Naive thymus-derived CD8-positive, alpha-beta T cell (primary cell): ENCODE results near the gene ACBD3. TPM values are rescaled to one million over a fixed set of nuclear protein-coding genes. Genes with fewer than 3 reads are reported as not detected.

ENCODE experiments used
- ATAC-seq, 2 donors: fragments of 150-1000 bp; cut with Tn5 transposase in 1 of 2; sonication (Bioruptor Pico), chemical (Tn5 transposase) in 1 of 2; 1 replicate in 1 of 2; 2 replicates in 1 of 2; pipeline ENCODE4 v1.10.0; 2021; ENCODE audit warnings: mild to moderate bottlenecking in 2 of 2, moderate library complexity in 2 of 2
- POLR2A ChIA-PET: fragments of 350-600 bp; sonication (Branson Sonifier 250); formaldehyde crosslinking; loops from one replicate; lab custom pipeline; 2021; ENCODE audit warnings: antibody characterized with exemption; lab: Charles Lee
- DNase-seq, 10 donors: peaks; one replicate each; pipeline versions ENCODE4 v3.0.0 to v3.0.0-alpha.2; 2020 to 2022
- H3K27ac Mint-ChIP-seq, 10 donors: one replicate each; pipeline ENCODE4 v1.8.0; 2020 to 2022; ENCODE audit warnings: mild to moderate bottlenecking in 10 of 10, mixed read lengths in 10 of 10, moderate library complexity in 4 of 10, inconsistent platforms in 1 of 10
- H3K27me3 Mint-ChIP-seq, 5 donors: one replicate each; pipeline ENCODE4 v1.8.0; 2021 to 2022; ENCODE audit warnings: mixed read lengths in 5 of 5
- H3K36me3 Mint-ChIP-seq, 3 donors: one replicate each; pipeline ENCODE4 v1.8.0; 2020 to 2022; ENCODE audit warnings: mixed read lengths in 3 of 3, mild to moderate bottlenecking in 2 of 3, inconsistent platforms in 1 of 3
- H3K4me1 Mint-ChIP-seq, 4 donors: one replicate each; pipeline ENCODE4 v1.8.0; 2021 to 2022; ENCODE audit warnings: mixed read lengths in 4 of 4
- H3K4me3 Mint-ChIP-seq, 10 donors: one replicate each; pipeline ENCODE4 v1.8.0; 2020 to 2022; ENCODE audit warnings: mild to moderate bottlenecking in 10 of 10, mixed read lengths in 10 of 10, moderate library complexity in 6 of 10, inconsistent platforms in 1 of 10
- H3K9me3 Mint-ChIP-seq, 9 donors: one replicate each; pipeline ENCODE4 v1.8.0; 2020 to 2022; ENCODE audit warnings: mixed read lengths in 9 of 9, mild to moderate bottlenecking in 3 of 9, inconsistent platforms in 1 of 9, moderate library complexity in 1 of 9
- polyA plus RNA-seq, 3 donors: library from polyadenylated mRNA; unstranded; fragments of 300-500 nt; fragmentation: Illumina TruSeq; gene quantifications; one replicate each; pipeline ENCODE4 v1.2.3, GENCODE V29; 2021
- total RNA-seq, 8 experiments: library from RNA in 2 of 8; stranded (reverse) in 2 of 8; gene quantifications; one replicate each; pipeline ENCODE4 v1.2.3 and lab custom pipeline; 2021 to 2026

ACBD3 gene
- total and polyA plus RNA-seq, 5 experiments from 2014 or later = 11.2 to 33.2 (median 16.1) TPM

DNA sequence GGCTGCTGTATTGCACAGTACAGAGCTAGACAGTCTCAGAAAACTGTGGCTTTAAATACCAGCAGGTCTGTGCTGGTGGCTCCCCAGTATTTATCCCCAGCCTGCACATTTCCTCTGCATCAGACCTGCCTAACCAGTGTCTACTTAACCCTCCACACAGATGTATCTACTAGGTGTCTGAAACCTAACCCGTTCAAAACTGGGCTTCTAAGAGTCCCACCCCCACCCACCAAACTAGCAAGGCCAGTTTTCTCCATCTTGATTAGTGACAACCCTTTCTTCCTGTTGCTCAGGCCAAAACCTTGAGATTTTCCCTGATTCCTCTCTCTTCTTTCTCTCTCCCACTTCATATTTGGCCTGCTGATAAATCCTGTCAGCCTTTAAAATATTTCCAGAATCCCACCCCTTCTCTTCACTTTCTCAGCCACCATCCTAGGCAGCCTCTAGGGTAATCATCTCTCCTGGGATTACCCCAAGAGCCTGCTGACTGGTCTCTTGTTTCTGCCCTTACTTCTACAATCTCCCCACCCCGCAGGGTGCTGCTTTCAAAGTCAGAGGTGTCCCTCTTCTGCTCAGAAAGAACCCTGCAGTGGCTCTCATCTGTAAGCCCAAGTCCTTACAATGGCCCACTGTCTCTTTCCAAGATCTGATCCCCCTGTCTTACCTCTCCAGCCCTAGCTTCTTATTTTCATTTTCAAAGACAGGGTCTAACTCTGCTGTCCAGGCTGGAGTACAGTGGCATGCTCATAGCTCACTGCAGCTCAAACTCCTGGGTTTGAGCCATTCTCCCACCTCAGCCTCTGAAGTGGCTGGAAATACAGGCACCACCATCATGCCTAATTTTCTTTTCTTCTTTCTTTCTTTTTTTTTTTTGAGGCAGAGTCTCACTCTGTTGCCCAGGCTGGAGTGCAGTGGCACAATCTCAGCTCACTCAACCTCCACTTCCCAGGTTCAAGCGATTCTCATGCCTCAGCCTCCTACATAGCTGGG lies 78.8 kb downstream of the ACBD3 start:
- ATAC-seq (no peak), DNase-seq (no peak)
- peaks cover 15 to 34% (median 24%) of the 10 kb centered on the region in 4 donors for H3K4me1 Mint-ChIP-seq
- POLR2A ChIA-PET = interaction anchor here (1.1 to 4.9 kb wide), 5 partner anchors 10 to 108 kb away, joined by 3 to 55 read pairs (median 21); partner anchors contain the start of genes H3-3A and SDE2
- H3K27ac Mint-ChIP-seq = peak overlapping the region; percentile 3 to 81 (median 64)
- no peaks in the 10 kb centered on the region for H3K9me3 Mint-ChIP-seq
- H3K27me3 Mint-ChIP-seq = no peaks in the 10 kb centered on the region
- peak overlapping the region in 4 of 10 donors; percentile 2 to 27 (median 17) for H3K4me3 Mint-ChIP-seq
- no peaks in the 10 kb centered on the region for H3K36me3 Mint-ChIP-seq

DNA sequence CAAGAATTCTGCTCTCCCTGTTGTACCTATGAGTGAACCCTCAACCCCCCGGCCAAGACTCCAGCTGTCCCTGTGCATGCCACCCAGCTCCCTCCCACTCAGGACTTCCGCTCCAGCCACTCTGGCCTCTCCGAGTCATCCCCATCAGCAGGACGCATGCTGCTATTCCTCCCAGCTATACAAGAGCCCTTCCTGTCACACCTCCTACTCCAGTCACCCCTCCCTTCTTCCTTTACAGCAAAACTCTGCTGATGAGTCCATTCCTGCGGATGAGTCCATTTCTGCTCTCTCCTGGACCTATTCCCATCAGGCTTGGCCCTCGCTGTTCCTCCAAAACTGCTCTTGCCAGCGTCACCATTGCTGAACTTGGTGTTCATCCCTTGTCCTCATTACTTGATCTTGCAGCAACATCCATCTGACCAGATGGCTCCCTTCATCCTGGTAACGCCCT lies 81.8 kb downstream of the ACBD3 start:
- Mint-ChIP-seq H3K9me3 (no peaks in the 10 kb centered on the region), H3K27ac (no peak overlapping the region), H3K27me3 (peaks cover 0 to 4% (median 0%) of the 10 kb centered on the region in 5 donors), H3K4me1 (peaks cover 14 to 29% (median 23%) of the 10 kb centered on the region in 4 donors), H3K4me3 (no peak overlapping the region), H3K36me3 (no peaks in the 10 kb centered on the region)
- no peak for DNase-seq
- no peak for ATAC-seq
- POLR2A ChIA-PET = interaction anchor here (1.3 kb wide), 1 partner anchor 13 kb away, joined by 4 read pairs; no protein-coding TSS in a partner anchor

DNA sequence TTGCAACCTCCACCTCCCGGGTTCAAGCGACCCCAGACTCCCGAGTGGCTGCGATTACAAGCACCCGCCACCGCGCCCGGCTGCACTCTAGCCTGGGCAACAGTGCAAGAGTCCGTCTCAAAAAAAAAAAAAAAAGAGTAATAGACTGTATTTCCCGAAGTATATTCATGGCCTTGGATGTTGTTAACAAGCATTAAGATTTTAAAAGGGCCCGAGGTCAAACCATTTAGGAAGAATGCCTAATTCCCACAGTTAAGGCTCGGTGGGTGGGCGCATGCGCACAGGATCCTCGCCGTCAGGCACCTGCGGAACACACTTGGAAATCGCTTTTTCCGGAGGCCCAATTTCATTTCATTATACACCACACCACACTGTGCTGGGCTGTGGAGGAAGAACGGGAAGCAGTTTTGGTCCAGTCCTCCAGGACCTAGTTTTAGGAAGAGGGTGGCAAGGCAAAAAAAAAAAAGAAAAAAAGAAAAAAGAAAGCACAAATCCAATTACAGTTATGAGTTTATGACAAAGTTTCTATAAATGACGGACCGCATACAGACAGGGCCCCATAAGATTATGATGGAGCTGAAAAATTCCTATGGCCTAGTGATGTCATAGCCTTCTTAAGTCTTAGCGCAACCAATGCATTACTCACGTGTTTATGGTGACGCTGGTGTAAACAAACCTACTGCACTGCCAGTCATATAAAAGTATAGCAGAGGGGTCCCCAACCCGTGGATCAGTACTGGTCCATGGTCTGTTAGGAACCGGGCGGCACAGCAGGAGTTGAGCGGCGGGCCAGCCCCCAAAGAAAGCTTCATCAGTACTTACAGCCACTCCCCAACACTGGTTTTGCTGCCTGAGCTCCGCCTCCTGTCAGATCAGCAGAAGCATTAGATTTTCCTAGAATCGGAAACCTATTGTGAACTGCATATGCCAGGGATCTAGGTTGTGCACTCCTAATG lies 85.8 kb downstream of the ACBD3 start:
- DNase-seq (peak in 8 of 10 donors; percentile 13 to 71 (median 42)), ATAC-seq (peak; percentile 74 to 77)
- Mint-ChIP-seq H3K27ac (peak overlapping the region in 8 of 10 donors; percentile 64 to 89 (median 84)), H3K4me3 (peak overlapping the region; percentile 86 to 93 (median 90)), H3K36me3 (no peaks in the 10 kb centered on the region), H3K9me3 (no peaks in the 10 kb centered on the region), H3K4me1 (peaks cover 4 to 15% (median 14%) of the 10 kb centered on the region in 4 donors), H3K27me3 (peaks cover 0 to 9% (median 0%) of the 10 kb centered on the region in 5 donors)
- POLR2A ChIA-PET = interaction anchor here (0.7 to 1.7 kb wide), 6 partner anchors 7 to 591 kb away, joined by 3 to 9 read pairs (median 4); partner anchors contain the start of gene H3-3A

DNA sequence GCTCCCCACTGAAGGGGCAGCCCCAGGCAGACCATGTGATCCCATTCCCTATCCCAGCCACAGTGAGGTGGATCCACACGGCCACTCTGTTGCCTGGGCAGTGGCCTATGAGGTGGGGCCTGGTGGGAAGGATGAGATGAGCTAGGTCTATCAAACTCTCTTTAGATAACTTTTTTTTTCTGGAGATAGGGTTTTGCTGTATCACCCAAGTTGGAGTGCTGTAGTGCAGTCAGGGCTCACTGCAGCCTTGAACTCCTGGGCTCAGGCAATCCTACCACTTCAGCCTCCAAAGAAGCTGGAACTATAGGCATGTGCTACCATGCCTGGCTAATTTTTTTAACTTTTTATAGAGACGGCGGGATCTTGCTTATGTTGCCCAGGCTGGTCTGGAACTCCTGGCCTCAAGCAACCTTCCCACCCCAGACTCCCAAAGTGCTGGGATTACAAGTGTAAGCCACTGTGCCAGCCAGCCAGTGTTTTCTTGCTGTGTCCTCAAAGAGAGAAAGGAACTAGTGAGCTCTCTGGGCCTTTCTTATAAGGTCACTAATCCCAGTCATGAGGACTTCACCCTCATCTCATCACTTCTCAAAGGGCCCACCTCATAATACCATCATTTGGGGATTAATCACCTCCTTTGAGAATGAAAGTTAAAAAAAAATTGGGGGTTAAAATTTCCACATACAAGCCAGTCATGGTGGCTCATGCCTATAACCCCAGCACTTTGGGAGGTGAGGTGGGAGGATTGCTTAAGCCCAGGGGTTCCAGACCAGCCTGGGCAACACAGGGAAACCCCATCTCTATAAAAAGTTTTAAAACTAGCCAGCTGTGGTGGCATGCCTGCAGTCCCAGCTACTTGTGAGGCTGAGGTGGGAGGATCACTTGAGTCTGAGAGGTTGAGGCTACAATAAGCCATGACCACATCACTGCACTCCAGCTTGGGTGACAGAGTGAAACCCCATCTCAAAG lies 87.4 kb downstream of the ACBD3 start:
- no peaks in the 10 kb centered on the region for H3K9me3 Mint-ChIP-seq
- no peak for ATAC-seq
- POLR2A ChIA-PET = interaction anchor here (0.8 to 1.0 kb wide), 2 partner anchors 11 to 36 kb away, joined by 3 read pairs; no protein-coding TSS in a partner anchor

DNA sequence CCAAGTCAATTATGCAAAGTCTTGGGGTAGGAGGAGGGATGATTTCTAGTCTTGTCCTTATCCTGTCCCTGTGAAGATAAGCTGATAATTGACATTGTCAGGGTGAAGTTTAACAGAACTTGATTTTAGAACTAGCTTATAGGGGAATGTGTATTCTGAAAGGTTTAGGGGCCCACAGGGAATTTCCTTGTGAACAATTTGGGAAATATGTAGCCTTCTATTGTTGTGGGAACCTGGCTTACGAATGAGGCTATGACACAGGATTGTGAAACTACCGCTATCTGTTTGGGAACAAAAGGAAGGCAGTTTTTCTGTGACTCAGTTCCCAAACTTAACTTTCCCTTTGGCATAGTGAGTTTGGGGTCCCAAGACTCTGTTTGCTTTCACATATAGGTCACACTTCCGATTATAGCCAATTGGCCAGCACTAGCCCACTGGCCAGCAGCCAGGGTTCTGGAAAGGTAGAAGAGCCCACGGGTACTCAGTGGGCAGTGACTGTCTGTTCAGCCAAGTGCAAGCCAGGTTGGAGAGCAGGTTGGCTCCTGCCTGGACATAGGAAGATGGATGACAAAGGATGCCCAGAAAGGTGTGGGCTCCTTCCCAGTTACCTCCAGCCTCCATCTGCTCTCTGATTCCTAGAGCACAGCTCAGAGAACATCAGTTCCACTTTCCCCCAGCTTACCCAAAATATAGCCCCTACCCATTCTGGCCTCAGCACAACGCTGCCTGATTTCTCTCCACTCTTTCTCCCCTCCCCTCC lies 88.5 kb downstream of the ACBD3 start:
- POLR2A ChIA-PET = interaction anchor here (1.4 kb wide), 1 partner anchor 11 kb away, joined by 7 read pairs; no protein-coding TSS in a partner anchor
- no peaks in the 10 kb centered on the region for H3K36me3 Mint-ChIP-seq
- H3K27me3 Mint-ChIP-seq = peaks cover 4 to 12% (median 9%) of the 10 kb centered on the region in 5 donors
- H3K4me1 Mint-ChIP-seq = peaks cover 4 to 15% (median 14%) of the 10 kb centered on the region in 4 donors
- DNase-seq (no peak), ATAC-seq (no peak)
- H3K4me3 Mint-ChIP-seq = no peak overlapping the region
- no peak overlapping the region for H3K27ac Mint-ChIP-seq
- no peaks in the 10 kb centered on the region for H3K9me3 Mint-ChIP-seq

More for the DNA sequence above, 87.4 kb downstream of the ACBD3 start:
- Mint-ChIP-seq H3K4me1 (peaks cover 4 to 15% (median 14%) of the 10 kb centered on the region in 4 donors), H3K36me3 (no peaks in the 10 kb centered on the region), H3K27me3 (peaks cover 4 to 12% (median 9%) of the 10 kb centered on the region in 5 donors), H3K27ac (no peak overlapping the region), H3K4me3 (peak overlapping the region in 9 of 10 donors; percentile 86 to 93 (median 90))
- no peak for DNase-seq

DNA sequence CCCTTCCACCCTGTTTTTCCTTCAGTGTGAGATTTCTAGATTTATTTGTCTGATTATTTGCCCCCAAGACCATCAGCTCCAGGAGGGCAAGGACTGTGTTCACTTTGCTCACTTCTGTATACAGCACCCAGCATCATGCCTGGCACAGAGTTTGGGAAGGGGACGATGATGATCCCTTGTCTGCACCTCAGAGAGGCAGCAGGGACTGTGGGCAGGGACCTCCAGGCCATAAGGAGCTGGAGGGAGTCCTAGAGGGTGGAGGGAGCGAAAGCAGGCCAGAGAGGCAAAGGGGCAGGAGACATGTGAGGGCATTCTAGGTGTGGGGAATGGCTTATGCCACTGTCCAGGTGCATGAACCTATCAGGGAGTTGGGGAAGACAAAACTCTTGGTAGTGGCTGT lies 91.3 kb downstream of the ACBD3 start:
- ATAC-seq = no peak
- Mint-ChIP-seq H3K27me3 (peaks cover 4 to 12% (median 9%) of the 10 kb centered on the region in 5 donors), H3K27ac (no peak overlapping the region), H3K4me3 (no peak overlapping the region), H3K9me3 (no peaks in the 10 kb centered on the region), H3K4me1 (peaks cover 2 to 7% (median 5%) of the 10 kb centered on the region in 4 donors), H3K36me3 (no peaks in the 10 kb centered on the region)
- POLR2A ChIA-PET = interaction anchor here (1.7 kb wide), 1 partner anchor 31 kb away, joined by 3 read pairs; no protein-coding TSS in a partner anchor
- no peak for DNase-seq

Other genes starting within 250 kb of the ACBD3 start
- not detected for gene LEFTY2, start 245.5 kb downstream of the ACBD3 start, total RNA-seq
- under 1 TPM; 0.19 to 0.75 (median 0.64) TPM for gene LEFTY2, start 245.5 kb downstream of the ACBD3 start, polyA plus RNA-seq
- gene SDE2, start 187.4 kb downstream of the ACBD3 start, total RNA-seq = 10 to 100 TPM; 21.7 to 22.5 TPM
- gene SDE2, start 187.4 kb downstream of the ACBD3 start, polyA plus RNA-seq = 10 to 100 TPM in 1 of 3 donors, 1 to 10 TPM in 2; 5.1 to 12.0 (median 7.2) TPM
- 100 to 1,000 TPM; 440 to 444 TPM for gene H3-3A, start 124.0 kb downstream of the ACBD3 start, total RNA-seq
- gene H3-3A, start 124.0 kb downstream of the ACBD3 start, polyA plus RNA-seq = 100 to 1,000 TPM; 736 to 904 (median 888) TPM
- gene MIXL1, start 36.9 kb upstream of the ACBD3 start, total RNA-seq = not detected
- gene MIXL1, start 36.9 kb upstream of the ACBD3 start, polyA plus RNA-seq = under 1 TPM in 1 of 3 donors, not detected in 2; 0.13 TPM
- gene LIN9, start 122.4 kb upstream of the ACBD3 start, total RNA-seq = 1 to 10 TPM; 8.2 to 8.7 TPM
- 1 to 10 TPM; 3.6 to 4.2 (median 4.1) TPM for gene LIN9, start 122.4 kb upstream of the ACBD3 start, polyA plus RNA-seq
- gene PARP1, start 221.4 kb upstream of the ACBD3 start, total RNA-seq = 100 to 1,000 TPM; 102 to 103 TPM
- gene PARP1, start 221.4 kb upstream of the ACBD3 start, polyA plus RNA-seq = 100 to 1,000 TPM in 2 of 3 donors, 10 to 100 TPM in 1; 98.6 to 128 (median 121) TPM